ENCODE measurements around the gene WASF1.
"Not testable (repeated sequence)": the region's sequence is repeated elsewhere in the genome, so short reads cannot be mapped to it uniquely, and the experiment has no call there.

WASF1 gene

GRCh38 chr6:110085285-110085684 is 94.2 kb downstream of the WASF1 start:
- DNase-seq = no peak

- DNase-seq = no peak
Measured at GRCh38 chr6:110083875-110084585, 95.4 kb downstream of the WASF1 start.

- no peak for DNase-seq
Measured at GRCh38 chr6:110075406-110075805, 104.1 kb downstream of the WASF1 start.

GRCh38 chr6:110073474-110073873 is 106.0 kb downstream of the WASF1 start:
- not testable (repeated sequence) for DNase-seq

GRCh38 chr6:110068592-110068967 is 110.9 kb downstream of the WASF1 start:
- DNase-seq = peak in 1 of 4 experiments; percentile 25

- DNase-seq = no peak
Measured at GRCh38 chr6:110067837-110068591, 111.5 kb downstream of the WASF1 start.

GRCh38 chr6:110064744-110065524 is 114.5 kb downstream of the WASF1 start:
- no peak for DNase-seq

- no peak for DNase-seq
Measured at GRCh38 chr6:110063594-110064263, 115.7 kb downstream of the WASF1 start.

- no peak for DNase-seq
Measured at GRCh38 chr6:110055387-110055735, 124.1 kb downstream of the WASF1 start.

- no peak for DNase-seq
Measured at GRCh38 chr6:110054664-110055386, 124.6 kb downstream of the WASF1 start.

- DNase-seq = peak; percentile 49 to 78 (median 61)
Measured at GRCh38 chr6:110053395-110054240, 125.9 kb downstream of the WASF1 start.

- DNase-seq = no peak
Measured at GRCh38 chr6:110050440-110050813, 129.0 kb downstream of the WASF1 start.

All from suppressor macrophage (primary cell).